PFSK-1 (cell line): ENCODE measurements around the gene LRRC7.

Source experiments
- SIN3A ChIP-seq: IDR thresholded peaks from 2 replicates; pipeline ENCODE4 v1.6.1; 2012; ENCODE audit warnings: mild to moderate bottlenecking, low read length, moderate library complexity, borderline replicate concordance; ENCODE audit not compliant: insufficient read depth
- TAF1 ChIP-seq: IDR thresholded peaks from 2 replicates; pipeline ENCODE4 v1.6.1; 2012; ENCODE audit warnings: low read length, control low read depth, borderline replicate concordance; ENCODE audit not compliant: insufficient read depth
- TF ChIP-seq, protein P1 (sequence below), 2 experiments: IDR thresholded peaks; 2 replicates each; pipeline versions ENCODE4 v1.6.1 to v1.8.0; 2011 to 2012; ENCODE audit warnings: low read depth in 2 of 2, low read length in 2 of 2, control low read depth in 1 of 2, inconsistent platforms in 1 of 2, mild to moderate bottlenecking in 1 of 2, moderate library complexity in 1 of 2; ENCODE audit not compliant: insufficient read depth in 1 of 2

GRCh38 chr1:70043804-70044203 lies 476.1 kb downstream of the LRRC7 start:
- TF ChIP-seq, protein P1, sequence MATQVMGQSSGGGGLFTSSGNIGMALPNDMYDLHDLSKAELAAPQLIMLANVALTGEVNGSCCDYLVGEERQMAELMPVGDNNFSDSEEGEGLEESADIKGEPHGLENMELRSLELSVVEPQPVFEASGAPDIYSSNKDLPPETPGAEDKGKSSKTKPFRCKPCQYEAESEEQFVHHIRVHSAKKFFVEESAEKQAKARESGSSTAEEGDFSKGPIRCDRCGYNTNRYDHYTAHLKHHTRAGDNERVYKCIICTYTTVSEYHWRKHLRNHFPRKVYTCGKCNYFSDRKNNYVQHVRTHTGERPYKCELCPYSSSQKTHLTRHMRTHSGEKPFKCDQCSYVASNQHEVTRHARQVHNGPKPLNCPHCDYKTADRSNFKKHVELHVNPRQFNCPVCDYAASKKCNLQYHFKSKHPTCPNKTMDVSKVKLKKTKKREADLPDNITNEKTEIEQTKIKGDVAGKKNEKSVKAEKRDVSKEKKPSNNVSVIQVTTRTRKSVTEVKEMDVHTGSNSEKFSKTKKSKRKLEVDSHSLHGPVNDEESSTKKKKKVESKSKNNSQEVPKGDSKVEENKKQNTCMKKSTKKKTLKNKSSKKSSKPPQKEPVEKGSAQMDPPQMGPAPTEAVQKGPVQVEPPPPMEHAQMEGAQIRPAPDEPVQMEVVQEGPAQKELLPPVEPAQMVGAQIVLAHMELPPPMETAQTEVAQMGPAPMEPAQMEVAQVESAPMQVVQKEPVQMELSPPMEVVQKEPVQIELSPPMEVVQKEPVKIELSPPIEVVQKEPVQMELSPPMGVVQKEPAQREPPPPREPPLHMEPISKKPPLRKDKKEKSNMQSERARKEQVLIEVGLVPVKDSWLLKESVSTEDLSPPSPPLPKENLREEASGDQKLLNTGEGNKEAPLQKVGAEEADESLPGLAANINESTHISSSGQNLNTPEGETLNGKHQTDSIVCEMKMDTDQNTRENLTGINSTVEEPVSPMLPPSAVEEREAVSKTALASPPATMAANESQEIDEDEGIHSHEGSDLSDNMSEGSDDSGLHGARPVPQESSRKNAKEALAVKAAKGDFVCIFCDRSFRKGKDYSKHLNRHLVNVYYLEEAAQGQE (IDR thresholded peaks at IDR 0.05; ENCODE audit: insufficient read depth in 1 of 2, low read depth in 2 of 2, low read length in 2 of 2): no peak
- TF ChIP-seq SIN3A (no peak), TAF1 (no peak)
